Panc1 (cell line): ENCODE measurements around the gene UBA1. TPM values are rescaled to one million over a fixed set of nuclear protein-coding genes. Genes with fewer than 3 reads are reported as not detected.

Source experiments
- ATAC-seq: fragments of 200-7000 bp; cut with Tn5 transposase; 2 replicates; pipeline ENCODE4 v1.9.1; 2020; ENCODE audit warnings: mild to moderate bottlenecking, moderate library complexity
- BruUV-seq: library from RNA; stranded (reverse); fragments of 400-500 nt; replicated peaks from 2 replicates; lab custom pipeline; 2021; lab: Mats Ljungman, UMichigan
- CTCF ChIA-PET: fragments of 300-600 bp; sonication (Branson Sonifier 250); formaldehyde crosslinking; loops from one replicate; lab custom pipeline; 2022; ENCODE audit warnings: antibody characterized with exemption; lab: Charles Lee
- POLR2A ChIA-PET: fragments of 300-600 bp; sonication (Branson Sonifier 250); formaldehyde crosslinking; loops from one replicate; lab custom pipeline; 2022; ENCODE audit warnings: antibody characterized with exemption; lab: Charles Lee
- DNase-seq: peaks from one replicate; pipeline ENCODE4 v3.0.0-alpha.2; 2010; ENCODE audit warnings: low read depth, low spot score
- H3K27ac ChIP-seq: 2 replicates; pipeline ENCODE4 v1.5.1; 2011; ENCODE audit warnings: mild to moderate bottlenecking, low read length, inconsistent platforms
- H3K27me3 ChIP-seq: fragments of 200-500 bp; sonication (Bioruptor generic); 2 replicates; pipeline ENCODE4 v1.6.0; 2014; ENCODE audit warnings: low read length, inconsistent platforms; ENCODE audit not compliant: control insufficient read depth, insufficient read depth
- H3K36me3 ChIP-seq: fragments of 200-500 bp; sonication (Bioruptor generic); 2 replicates; pipeline ENCODE4 v1.5.1; 2014; ENCODE audit warnings: inconsistent platforms, mild to moderate bottlenecking, low read length, moderate library complexity; ENCODE audit not compliant: control insufficient read depth, insufficient read depth
- H3K4me1 ChIP-seq: 2 replicates; pipeline ENCODE4 v1.5.1; 2011; ENCODE audit warnings: inconsistent platforms, mild to moderate bottlenecking, low read length, moderate library complexity; ENCODE audit not compliant: control insufficient read depth, insufficient read depth
- H3K4me3 ChIP-seq, 2 experiments: 2 replicates each; pipeline ENCODE4 v1.5.1; 2011 to 2012; ENCODE audit warnings: low read depth in 2 of 2, low read length in 2 of 2, mild to moderate bottlenecking in 2 of 2, inconsistent platforms in 1 of 2, moderate library complexity in 1 of 2
- H3K9me3 ChIP-seq: fragments of 200-500 bp; sonication (Bioruptor generic); 2 replicates; pipeline ENCODE4 v1.5.1; 2014; ENCODE audit warnings: low read depth, mild to moderate bottlenecking, inconsistent platforms, low read length, moderate library complexity; ENCODE audit not compliant: control insufficient read depth, insufficient read depth
- POLR2AphosphoS5 ChIP-seq: IDR thresholded peaks from 2 replicates; pipeline ENCODE4 v1.6.1; 2012; ENCODE audit warnings: mild to moderate bottlenecking, low read depth, low read length, moderate library complexity
- REST ChIP-seq, 2 experiments: IDR thresholded peaks; 2 replicates each; pipeline ENCODE4 v1.6.1; 2011 to 2012; ENCODE audit warnings: low read depth in 2 of 2, control low read depth in 1 of 2, low read length in 1 of 2, mild to moderate bottlenecking in 1 of 2, moderate library complexity in 1 of 2; ENCODE audit not compliant: insufficient read depth in 1 of 2
- SIN3A ChIP-seq: IDR thresholded peaks from 2 replicates; pipeline ENCODE4 v1.6.1; 2012; ENCODE audit warnings: low read depth, mild to moderate bottlenecking, low read length, moderate library complexity, borderline replicate concordance; ENCODE audit not compliant: insufficient read depth
- TCF7L2 ChIP-seq: IDR thresholded peaks from 2 replicates; pipeline ENCODE4 v1.6.1; 2011; ENCODE audit warnings: mild to moderate bottlenecking, low read depth, low read length, inconsistent platforms
- in situ Hi-C: cut with HindIII; loops from 2 replicates; pipeline ENCODE4 v1.10.0; 2016; ENCODE audit warnings: low sequenced_read_pairs, low pct_unique_long_range_greater_than_20kb
- intact Hi-C: fragments of 100-400 bp; cut with micrococcal nuclease; formaldehyde crosslinking; loops from one replicate; pipeline ENCODE4 v1.10.0; 2022; ENCODE audit not compliant: unreplicated experiment
- total RNA-seq: library from RNA; stranded (reverse); gene quantifications from one replicate; pipeline ENCODE4 v1.2.1, GENCODE V29; 2021; ENCODE audit not compliant: unreplicated experiment
- TF ChIP-seq, protein P1 (sequence below): fragments of 450-650 bp; IDR thresholded peaks from 2 replicates; pipeline ENCODE4 v1.5.1; 2017; ENCODE audit warnings: mild to moderate bottlenecking

The UBA1 gene
- total RNA-seq, 1 experiment from 2014 or later: 302 TPM

DNA sequence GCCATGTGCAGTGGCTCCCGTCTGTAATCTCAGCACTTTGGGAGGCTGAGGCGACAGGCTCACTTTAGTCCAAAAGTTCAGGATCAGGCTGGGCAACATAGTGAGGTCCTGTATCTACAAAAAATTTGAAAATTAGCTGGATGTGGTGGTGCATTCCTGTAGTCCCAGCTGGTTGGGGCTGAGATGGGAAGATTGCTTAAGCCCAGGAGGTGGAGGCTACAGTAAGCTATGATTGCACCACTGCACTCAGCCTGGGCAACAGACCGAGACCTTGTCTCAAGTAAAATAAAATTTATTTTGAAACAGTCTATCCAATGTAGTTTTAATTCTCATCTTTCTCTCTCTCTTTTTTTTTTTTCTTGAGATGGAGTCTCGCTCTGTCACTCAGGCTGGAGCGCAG is 27.5 kb upstream of the UBA1 start:
- Histone ChIP-seq H3K36me3 (no peaks in the 10 kb centered on the region), H3K9me3 (no peaks in the 10 kb centered on the region), H3K27ac (no peak overlapping the region), H3K27me3 (no peaks in the 10 kb centered on the region), H3K4me1 (no peaks in the 10 kb centered on the region), H3K4me3 (no peak overlapping the region)
- DNase-seq (no peak), ATAC-seq (no peak)
- in situ Hi-C loops (no loop called here), intact Hi-C loops (no loop called here)
- ChIA-PET POLR2A (no interaction called here), CTCF (no interaction called here)
- BruUV-seq: no TSS peak
- TF ChIP-seq POLR2AphosphoS5: no peak
- TF ChIP-seq REST (IDR thresholded peaks at IDR 0.05; ENCODE audit: insufficient read depth in 1 of 2, low read depth in 2 of 2, low read length in 1 of 2): no peak
- TF ChIP-seq TCF7L2: no peak
- TF ChIP-seq, protein P1, sequence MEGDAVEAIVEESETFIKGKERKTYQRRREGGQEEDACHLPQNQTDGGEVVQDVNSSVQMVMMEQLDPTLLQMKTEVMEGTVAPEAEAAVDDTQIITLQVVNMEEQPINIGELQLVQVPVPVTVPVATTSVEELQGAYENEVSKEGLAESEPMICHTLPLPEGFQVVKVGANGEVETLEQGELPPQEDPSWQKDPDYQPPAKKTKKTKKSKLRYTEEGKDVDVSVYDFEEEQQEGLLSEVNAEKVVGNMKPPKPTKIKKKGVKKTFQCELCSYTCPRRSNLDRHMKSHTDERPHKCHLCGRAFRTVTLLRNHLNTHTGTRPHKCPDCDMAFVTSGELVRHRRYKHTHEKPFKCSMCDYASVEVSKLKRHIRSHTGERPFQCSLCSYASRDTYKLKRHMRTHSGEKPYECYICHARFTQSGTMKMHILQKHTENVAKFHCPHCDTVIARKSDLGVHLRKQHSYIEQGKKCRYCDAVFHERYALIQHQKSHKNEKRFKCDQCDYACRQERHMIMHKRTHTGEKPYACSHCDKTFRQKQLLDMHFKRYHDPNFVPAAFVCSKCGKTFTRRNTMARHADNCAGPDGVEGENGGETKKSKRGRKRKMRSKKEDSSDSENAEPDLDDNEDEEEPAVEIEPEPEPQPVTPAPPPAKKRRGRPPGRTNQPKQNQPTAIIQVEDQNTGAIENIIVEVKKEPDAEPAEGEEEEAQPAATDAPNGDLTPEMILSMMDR: no peak
- TF ChIP-seq SIN3A: no peak

DNA sequence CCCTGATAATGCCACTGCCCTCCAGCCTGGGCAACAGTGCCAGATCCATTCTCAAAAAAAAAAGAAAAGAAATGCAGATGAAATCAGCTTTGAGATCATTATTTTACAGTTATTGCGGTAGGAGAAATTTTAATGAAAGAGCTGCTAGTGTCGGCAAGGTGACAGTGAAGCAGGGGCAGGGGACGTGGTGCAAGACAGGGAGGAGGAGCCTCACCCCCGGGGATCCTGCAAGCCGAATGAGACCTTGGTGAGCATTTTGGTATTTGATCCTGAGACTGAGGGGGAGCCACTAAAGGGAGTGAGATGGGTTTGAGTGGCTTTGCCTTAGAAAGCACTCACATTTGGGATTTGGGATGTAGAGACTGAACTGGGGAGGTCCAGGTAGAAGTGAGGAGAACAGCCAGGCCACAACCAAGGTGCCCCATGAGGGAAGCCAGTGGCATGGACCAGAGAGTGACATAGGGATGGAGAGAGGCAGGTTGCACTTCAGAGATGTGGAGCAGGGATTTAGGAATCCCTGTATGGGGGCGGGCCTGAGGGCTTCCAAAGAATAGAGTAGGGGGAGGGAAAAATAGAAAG is 25.0 kb upstream of the UBA1 start:
- no peaks in the 10 kb centered on the region for H3K4me1 ChIP-seq
- no peak for ATAC-seq
- intact Hi-C loops: no loop called here
- POLR2A ChIA-PET: no interaction called here
- no TSS peak for BruUV-seq
- H3K4me3 ChIP-seq: no peak overlapping the region
- TF ChIP-seq TCF7L2 (no peak), SIN3A (no peak), REST (IDR thresholded peaks at IDR 0.05; ENCODE audit: insufficient read depth in 1 of 2, low read depth in 2 of 2, low read length in 1 of 2) (no peak), POLR2AphosphoS5 (no peak)
- TF ChIP-seq, protein P1: no peak
- DNase-seq: no peak
- in situ Hi-C loops: no loop called here
- CTCF ChIA-PET: no interaction called here
- H3K27me3 ChIP-seq: no peaks in the 10 kb centered on the region
- H3K36me3 ChIP-seq: no peaks in the 10 kb centered on the region
- no peak overlapping the region for H3K27ac ChIP-seq
- H3K9me3 ChIP-seq: no peaks in the 10 kb centered on the region
